B cell (primary cell): ENCODE results near the gene MPEG1. TPM values are rescaled to one million over a fixed set of nuclear protein-coding genes. Genes with fewer than 3 reads are reported as not detected.

Experiments used
- ATAC-seq: fragments of 200-7000 bp; cut with Tn5 transposase; one replicate; pipeline ENCODE4 v1.10.0; 2021; ENCODE audit warnings: low read depth, mild to moderate bottlenecking, moderate number of reproducible peaks, moderate library complexity
- CTCF ChIA-PET: fragments of 350-600 bp; sonication (Branson Sonifier 250); formaldehyde crosslinking; loops from one replicate; lab custom pipeline; 2021; ENCODE audit warnings: antibody characterized with exemption, inconsistent platforms; lab: Charles Lee
- POLR2A ChIA-PET: fragments of 350-600 bp; sonication (Branson Sonifier 250); formaldehyde crosslinking; loops from one replicate; lab custom pipeline; 2021; ENCODE audit warnings: antibody characterized with exemption; lab: Charles Lee
- DNase-seq: peaks from one replicate; pipeline ENCODE4 v3.0.0; 2013
- H2AFZ ChIP-seq: 2 replicates; pipeline ENCODE4 v1.6.1; 2012; ENCODE audit warnings: mild to moderate bottlenecking, low read depth, low read length; ENCODE audit not compliant: insufficient read depth, poor library complexity, severe bottlenecking
- H3K27ac ChIP-seq, 2 donors: 1 replicate in 1 of 2; 2 replicates in 1 of 2; pipeline ENCODE4 v1.5.1; 2012 to 2013; ENCODE audit warnings: low read length in 2 of 2, mild to moderate bottlenecking in 2 of 2, moderate library complexity in 1 of 2
- H3K27me3 ChIP-seq, 4 experiments: fragments of 200-600 bp in 1 of 4; sonication (generic) in 1 of 4; replicated peaks in 1 of 4; 1 replicate in 2 of 4; 2 replicates in 2 of 4; pipeline versions ENCODE4 v1.6.1 to v1.7.0; 2013 to 2016; ENCODE audit warnings: low read length in 3 of 4, mild to moderate bottlenecking in 2 of 4, mixed read lengths in 1 of 4, moderate library complexity in 1 of 4; ENCODE audit not compliant: insufficient read depth in 4 of 4, control insufficient read depth in 3 of 4; ENCODE audit errors: control extremely low read depth in 1 of 4
- H3K36me3 ChIP-seq, 2 experiments: replicated peaks in 1 of 2; 1 replicate in 1 of 2; 2 replicates in 1 of 2; pipeline versions ENCODE4 v1.6.1 to v1.7.1; 2013; ENCODE audit warnings: low read length in 1 of 2; ENCODE audit not compliant: insufficient read depth in 2 of 2, control insufficient read depth in 1 of 2; ENCODE audit errors: control extremely low read depth in 1 of 2, extremely low read depth in 1 of 2
- H3K4me1 ChIP-seq, 2 donors: fragments of 200-600 bp in 1 of 2; sonication (generic) in 1 of 2; 1 replicate in 1 of 2; 2 replicates in 1 of 2; pipeline versions ENCODE4 v1.5.1 to v1.6.1; 2013 to 2017; ENCODE audit warnings: low read length in 2 of 2; ENCODE audit not compliant: control insufficient read depth in 2 of 2, insufficient read depth in 2 of 2
- H3K4me2 ChIP-seq: replicated peaks from 2 replicates; pipeline ENCODE3; 2012; ENCODE audit warnings: mild to moderate bottlenecking, low read depth, low read length; ENCODE audit not compliant: poor library complexity, severe bottlenecking
- H3K4me3 ChIP-seq, 5 experiments: fragments of 200-600 bp in 1 of 5; sonication (generic) in 1 of 5; 1 replicate in 3 of 5; 2 replicates in 2 of 5; pipeline versions ENCODE4 v1.5.1 to v1.7.0; 2011 to 2016; ENCODE audit warnings: low read length in 4 of 5, mild to moderate bottlenecking in 4 of 5, low read depth in 2 of 5, control low read depth in 1 of 5, moderate library complexity in 1 of 5; ENCODE audit not compliant: insufficient read depth in 1 of 5; ENCODE audit errors: control extremely low read depth in 1 of 5, extremely low read depth in 1 of 5
- H3K79me2 ChIP-seq: fragments of 200-600 bp; sonication (generic); one replicate; pipeline ENCODE4 v1.6.0; 2016; ENCODE audit warnings: low read length; ENCODE audit not compliant: control insufficient read depth, insufficient read depth
- H3K9ac ChIP-seq: fragments of 200-600 bp; sonication (generic); 2 replicates; pipeline ENCODE4 v1.6.1; 2017; ENCODE audit warnings: mild to moderate bottlenecking, low read length, moderate library complexity
- H3K9me3 ChIP-seq, 3 donors: one replicate each; pipeline versions ENCODE4 v1.6.1 to v1.7.1; 2013; ENCODE audit warnings: low read length in 2 of 3; ENCODE audit not compliant: control insufficient read depth in 2 of 3, insufficient read depth in 1 of 3; ENCODE audit errors: control extremely low read depth in 1 of 3
- H4K20me1 ChIP-seq: 2 replicates; pipeline ENCODE4 v1.6.0; 2012; ENCODE audit warnings: mild to moderate bottlenecking, low read length; ENCODE audit not compliant: insufficient read depth, control insufficient read depth, poor library complexity, severe bottlenecking
- H3K27ac Mint-ChIP-seq: one replicate; pipeline ENCODE4 v1.8.0; 2021; ENCODE audit warnings: mixed read lengths
- H3K27me3 Mint-ChIP-seq: one replicate; pipeline ENCODE4 v1.8.0; 2021; ENCODE audit warnings: mixed read lengths
- H3K4me1 Mint-ChIP-seq: one replicate; pipeline ENCODE4 v1.8.0; 2021; ENCODE audit warnings: mixed read lengths
- H3K4me3 Mint-ChIP-seq: one replicate; pipeline ENCODE4 v1.8.0; 2021; ENCODE audit warnings: mixed read lengths
- H3K9me3 Mint-ChIP-seq: one replicate; pipeline ENCODE4 v1.8.0; 2022; ENCODE audit warnings: mixed read lengths; ENCODE audit not compliant: insufficient read depth
- CTCF ChIP-seq: fragments of 200-600 bp; IDR thresholded peaks from one replicate; pipeline ENCODE4 v1.8.0; 2022; ENCODE audit warnings: antibody characterized with exemption, mild to moderate bottlenecking
- EZH2 ChIP-seq: IDR thresholded peaks from 2 replicates; pipeline ENCODE4 v1.6.1; 2012; ENCODE audit warnings: borderline replicate concordance, low read depth, mild to moderate bottlenecking, moderate library complexity, low read length; ENCODE audit not compliant: insufficient read depth, poor library complexity, severe bottlenecking
- WGBS: methylation state at CpG from one replicate; pipeline ENCODE4 v1.1.5; 2013; ENCODE audit warnings: missing lambda C conversion rate; ENCODE audit not compliant: insufficient coverage; 5-methylcytosine and 5-hydroxymethylcytosine counted together
- intact Hi-C: fragments of 100-400 bp; cut with micrococcal nuclease; formaldehyde crosslinking; loops from one replicate; pipeline ENCODE4 v1.10.0; 2022
- polyA plus RNA-seq: library from polyadenylated mRNA; depleted of rRNA; stranded (reverse); fragments of >200 nt; gene quantifications from 2 replicates; pipeline ENCODE4 v1.2.3, GENCODE V29; 2012
- total RNA-seq, 2 donors: library from RNA; stranded (reverse); fragments of 120-200 nt in 1 of 2; gene quantifications; 1 replicate in 1 of 2; 2 replicates in 1 of 2; pipeline versions ENCODE4 v1.2.3 to v1.2.4, GENCODE V29; 2013 to 2022

The MPEG1 gene
- total and polyA plus RNA-seq, 2 donors (not counting 1 experiment from before 2014, with no cell fraction given) = 27.7 to 151 TPM

- Mint-ChIP-seq H3K9me3 (no peaks in the 10 kb centered on the region), H3K27me3 (no peaks in the 10 kb centered on the region), H3K4me3 (peak overlapping the region; percentile 27), H3K27ac (peak overlapping the region; percentile 84), H3K4me1 (peaks cover 96% of the 10 kb centered on the region)
- Histone ChIP-seq H2AFZ (no peak overlapping the region), H3K4me1 (peaks cover 94 to 97% of the 10 kb centered on the region in 2 donors), H3K4me3 (no peak overlapping the region), H3K27me3 (no peaks in the 10 kb centered on the region), H4K20me1 (no peaks in the 10 kb centered on the region), H3K4me2 (peak overlapping the region; percentile 33), H3K27ac (peak overlapping the region; percentile 82 to 94), H3K9me3 (no peaks in the 10 kb centered on the region), H3K36me3 (no peaks in the 10 kb centered on the region), H3K79me2 (peaks cover 12% of the 10 kb centered on the region), H3K9ac (no peak overlapping the region)
- ATAC-seq (no peak), DNase-seq (no peak)
- ChIA-PET POLR2A (no interaction called here), CTCF (interaction anchor here (0.6 to 7.4 kb wide), 8 partner anchors 12 to 1447 kb away, joined by 3 to 57 read pairs (median 4); partner anchors contain the start of gene DTX4)
- intact Hi-C loops = no loop called here
- TF ChIP-seq EZH2 (no peak), CTCF (no peak)
- WGBS = no CpG with 5 or more reads among the region's 4 CpGs
Measured at GRCh38 chr11:59218319-59218718, 5.6 kb upstream of the MPEG1 start.

GRCh38 chr11:59216641-59217564, 4.2 kb upstream of the MPEG1 start:
- ChIA-PET CTCF (interaction anchor here (0.7 to 1.4 kb wide), 3 partner anchors 46 to 70 kb away, joined by 3 to 4 read pairs (median 3); no protein-coding TSS in a partner anchor), POLR2A (no interaction called here)
- DNase-seq (peak; percentile 95), ATAC-seq (peak; percentile 72)
- Histone ChIP-seq H4K20me1 (no peaks in the 10 kb centered on the region), H3K27me3 (no peaks in the 10 kb centered on the region), H3K9me3 (peaks cover 0 to 3% (median 0%) of the 10 kb centered on the region in 3 donors), H3K79me2 (peaks cover 20% of the 10 kb centered on the region), H3K4me1 (peaks cover 93 to 94% of the 10 kb centered on the region in 2 donors), H3K4me2 (peak overlapping the region; percentile 69), H3K36me3 (no peaks in the 10 kb centered on the region), H3K27ac (peak overlapping the region; percentile 82 to 94), H2AFZ (no peak overlapping the region), H3K9ac (peak overlapping the region; percentile 23), H3K4me3 (peak overlapping the region in 4 of 5 experiments; percentile 12 to 46 (median 16))
- intact Hi-C loops = loop anchor here (1.0 to 2.0 kb wide), 4 partner anchors 9 to 74 kb away; partner anchors contain the start of gene FAM111A
- H3K4me1 Mint-ChIP-seq = peaks cover 96% of the 10 kb centered on the region
- H3K27me3 Mint-ChIP-seq = no peaks in the 10 kb centered on the region
- 4% methylated on average over 4 of the region's 9 CpGs for WGBS
- no peak for TF ChIP-seq EZH2
- TF ChIP-seq CTCF = no peak
- H3K27ac Mint-ChIP-seq = peak overlapping the region; percentile 95
- no peaks in the 10 kb centered on the region for H3K9me3 Mint-ChIP-seq
- peak overlapping the region; percentile 78 for H3K4me3 Mint-ChIP-seq
